ENCODE data around the gene MBNL1.
A peak's percentile ranks its signal among the peaks of the same experiment; 100 is the strongest.

MBNL1 gene

DNA sequence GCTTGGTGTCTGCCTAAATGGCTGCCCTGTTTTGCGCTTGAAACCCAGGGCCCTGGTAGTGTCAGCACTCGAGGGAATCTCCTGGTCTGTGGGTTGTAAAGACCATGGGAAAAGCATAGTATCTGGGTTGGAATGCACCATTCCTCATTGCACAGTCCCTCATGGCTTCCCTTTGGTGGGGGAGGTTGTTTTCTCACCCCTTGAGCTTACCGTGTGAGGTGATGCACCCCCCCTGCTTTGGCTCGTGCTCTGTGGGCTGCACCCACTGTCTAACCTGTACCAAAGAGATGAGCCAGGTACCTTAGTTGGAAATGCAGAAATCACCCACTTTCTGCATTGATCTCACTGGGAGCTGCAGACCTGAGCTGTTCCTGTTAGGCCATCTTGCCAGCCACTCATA, 104.7 kb downstream of the MBNL1 start:
- ChIA-PET POLR2A (no interaction called here), CTCF (no interaction called here)
- TF ChIP-seq ZNF558 (tag by site-specific recombination; IDR thresholded peaks at IDR 0.05) (no peak), ZBTB20 (tag by site-specific recombination; IDR thresholded peaks at IDR 0.05) (no peak)
- TF ChIP-seq, protein P1, sequence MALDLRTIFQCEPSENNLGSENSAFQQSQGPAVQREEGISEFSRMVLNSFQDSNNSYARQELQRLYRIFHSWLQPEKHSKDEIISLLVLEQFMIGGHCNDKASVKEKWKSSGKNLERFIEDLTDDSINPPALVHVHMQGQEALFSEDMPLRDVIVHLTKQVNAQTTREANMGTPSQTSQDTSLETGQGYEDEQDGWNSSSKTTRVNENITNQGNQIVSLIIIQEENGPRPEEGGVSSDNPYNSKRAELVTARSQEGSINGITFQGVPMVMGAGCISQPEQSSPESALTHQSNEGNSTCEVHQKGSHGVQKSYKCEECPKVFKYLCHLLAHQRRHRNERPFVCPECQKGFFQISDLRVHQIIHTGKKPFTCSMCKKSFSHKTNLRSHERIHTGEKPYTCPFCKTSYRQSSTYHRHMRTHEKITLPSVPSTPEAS (tag by site-specific recombination; IDR thresholded peaks at IDR 0.05): no peak
- TF ChIP-seq, protein P2, sequence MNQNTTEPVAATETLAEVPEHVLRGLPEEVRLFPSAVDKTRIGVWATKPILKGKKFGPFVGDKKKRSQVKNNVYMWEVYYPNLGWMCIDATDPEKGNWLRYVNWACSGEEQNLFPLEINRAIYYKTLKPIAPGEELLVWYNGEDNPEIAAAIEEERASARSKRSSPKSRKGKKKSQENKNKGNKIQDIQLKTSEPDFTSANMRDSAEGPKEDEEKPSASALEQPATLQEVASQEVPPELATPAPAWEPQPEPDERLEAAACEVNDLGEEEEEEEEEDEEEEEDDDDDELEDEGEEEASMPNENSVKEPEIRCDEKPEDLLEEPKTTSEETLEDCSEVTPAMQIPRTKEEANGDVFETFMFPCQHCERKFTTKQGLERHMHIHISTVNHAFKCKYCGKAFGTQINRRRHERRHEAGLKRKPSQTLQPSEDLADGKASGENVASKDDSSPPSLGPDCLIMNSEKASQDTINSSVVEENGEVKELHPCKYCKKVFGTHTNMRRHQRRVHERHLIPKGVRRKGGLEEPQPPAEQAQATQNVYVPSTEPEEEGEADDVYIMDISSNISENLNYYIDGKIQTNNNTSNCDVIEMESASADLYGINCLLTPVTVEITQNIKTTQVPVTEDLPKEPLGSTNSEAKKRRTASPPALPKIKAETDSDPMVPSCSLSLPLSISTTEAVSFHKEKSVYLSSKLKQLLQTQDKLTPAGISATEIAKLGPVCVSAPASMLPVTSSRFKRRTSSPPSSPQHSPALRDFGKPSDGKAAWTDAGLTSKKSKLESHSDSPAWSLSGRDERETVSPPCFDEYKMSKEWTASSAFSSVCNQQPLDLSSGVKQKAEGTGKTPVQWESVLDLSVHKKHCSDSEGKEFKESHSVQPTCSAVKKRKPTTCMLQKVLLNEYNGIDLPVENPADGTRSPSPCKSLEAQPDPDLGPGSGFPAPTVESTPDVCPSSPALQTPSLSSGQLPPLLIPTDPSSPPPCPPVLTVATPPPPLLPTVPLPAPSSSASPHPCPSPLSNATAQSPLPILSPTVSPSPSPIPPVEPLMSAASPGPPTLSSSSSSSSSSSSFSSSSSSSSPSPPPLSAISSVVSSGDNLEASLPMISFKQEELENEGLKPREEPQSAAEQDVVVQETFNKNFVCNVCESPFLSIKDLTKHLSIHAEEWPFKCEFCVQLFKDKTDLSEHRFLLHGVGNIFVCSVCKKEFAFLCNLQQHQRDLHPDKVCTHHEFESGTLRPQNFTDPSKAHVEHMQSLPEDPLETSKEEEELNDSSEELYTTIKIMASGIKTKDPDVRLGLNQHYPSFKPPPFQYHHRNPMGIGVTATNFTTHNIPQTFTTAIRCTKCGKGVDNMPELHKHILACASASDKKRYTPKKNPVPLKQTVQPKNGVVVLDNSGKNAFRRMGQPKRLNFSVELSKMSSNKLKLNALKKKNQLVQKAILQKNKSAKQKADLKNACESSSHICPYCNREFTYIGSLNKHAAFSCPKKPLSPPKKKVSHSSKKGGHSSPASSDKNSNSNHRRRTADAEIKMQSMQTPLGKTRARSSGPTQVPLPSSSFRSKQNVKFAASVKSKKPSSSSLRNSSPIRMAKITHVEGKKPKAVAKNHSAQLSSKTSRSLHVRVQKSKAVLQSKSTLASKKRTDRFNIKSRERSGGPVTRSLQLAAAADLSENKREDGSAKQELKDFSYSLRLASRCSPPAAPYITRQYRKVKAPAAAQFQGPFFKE (tag by site-specific recombination; IDR thresholded peaks at IDR 0.05; ENCODE audit: borderline replicate concordance): no peak
- TF ChIP-seq, protein P3, sequence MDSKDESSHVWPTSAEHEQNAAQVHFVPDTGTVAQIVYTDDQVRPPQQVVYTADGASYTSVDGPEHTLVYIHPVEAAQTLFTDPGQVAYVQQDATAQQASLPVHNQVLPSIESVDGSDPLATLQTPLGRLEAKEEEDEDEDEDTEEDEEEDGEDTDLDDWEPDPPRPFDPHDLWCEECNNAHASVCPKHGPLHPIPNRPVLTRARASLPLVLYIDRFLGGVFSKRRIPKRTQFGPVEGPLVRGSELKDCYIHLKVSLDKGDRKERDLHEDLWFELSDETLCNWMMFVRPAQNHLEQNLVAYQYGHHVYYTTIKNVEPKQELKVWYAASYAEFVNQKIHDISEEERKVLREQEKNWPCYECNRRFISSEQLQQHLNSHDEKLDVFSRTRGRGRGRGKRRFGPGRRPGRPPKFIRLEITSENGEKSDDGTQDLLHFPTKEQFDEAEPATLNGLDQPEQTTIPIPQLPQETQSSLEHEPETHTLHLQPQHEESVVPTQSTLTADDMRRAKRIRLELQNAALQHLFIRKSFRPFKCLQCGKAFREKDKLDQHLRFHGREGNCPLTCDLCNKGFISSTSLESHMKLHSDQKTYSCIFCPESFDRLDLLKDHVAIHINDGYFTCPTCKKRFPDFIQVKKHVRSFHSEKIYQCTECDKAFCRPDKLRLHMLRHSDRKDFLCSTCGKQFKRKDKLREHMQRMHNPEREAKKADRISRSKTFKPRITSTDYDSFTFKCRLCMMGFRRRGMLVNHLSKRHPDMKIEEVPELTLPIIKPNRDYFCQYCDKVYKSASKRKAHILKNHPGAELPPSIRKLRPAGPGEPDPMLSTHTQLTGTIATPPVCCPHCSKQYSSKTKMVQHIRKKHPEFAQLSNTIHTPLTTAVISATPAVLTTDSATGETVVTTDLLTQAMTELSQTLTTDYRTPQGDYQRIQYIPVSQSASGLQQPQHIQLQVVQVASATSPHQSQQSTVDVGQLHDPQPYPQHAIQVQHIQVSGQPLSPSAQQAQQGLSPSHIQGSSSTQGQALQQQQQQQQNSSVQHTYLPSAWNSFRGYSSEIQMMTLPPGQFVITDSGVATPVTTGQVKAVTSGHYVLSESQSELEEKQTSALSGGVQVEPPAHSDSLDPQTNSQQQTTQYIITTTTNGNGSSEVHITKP (tag by site-specific recombination; IDR thresholded peaks at IDR 0.05): peak; percentile 34; the same call in 1 of the 2 replicates
- TF ChIP-seq, protein P4, sequence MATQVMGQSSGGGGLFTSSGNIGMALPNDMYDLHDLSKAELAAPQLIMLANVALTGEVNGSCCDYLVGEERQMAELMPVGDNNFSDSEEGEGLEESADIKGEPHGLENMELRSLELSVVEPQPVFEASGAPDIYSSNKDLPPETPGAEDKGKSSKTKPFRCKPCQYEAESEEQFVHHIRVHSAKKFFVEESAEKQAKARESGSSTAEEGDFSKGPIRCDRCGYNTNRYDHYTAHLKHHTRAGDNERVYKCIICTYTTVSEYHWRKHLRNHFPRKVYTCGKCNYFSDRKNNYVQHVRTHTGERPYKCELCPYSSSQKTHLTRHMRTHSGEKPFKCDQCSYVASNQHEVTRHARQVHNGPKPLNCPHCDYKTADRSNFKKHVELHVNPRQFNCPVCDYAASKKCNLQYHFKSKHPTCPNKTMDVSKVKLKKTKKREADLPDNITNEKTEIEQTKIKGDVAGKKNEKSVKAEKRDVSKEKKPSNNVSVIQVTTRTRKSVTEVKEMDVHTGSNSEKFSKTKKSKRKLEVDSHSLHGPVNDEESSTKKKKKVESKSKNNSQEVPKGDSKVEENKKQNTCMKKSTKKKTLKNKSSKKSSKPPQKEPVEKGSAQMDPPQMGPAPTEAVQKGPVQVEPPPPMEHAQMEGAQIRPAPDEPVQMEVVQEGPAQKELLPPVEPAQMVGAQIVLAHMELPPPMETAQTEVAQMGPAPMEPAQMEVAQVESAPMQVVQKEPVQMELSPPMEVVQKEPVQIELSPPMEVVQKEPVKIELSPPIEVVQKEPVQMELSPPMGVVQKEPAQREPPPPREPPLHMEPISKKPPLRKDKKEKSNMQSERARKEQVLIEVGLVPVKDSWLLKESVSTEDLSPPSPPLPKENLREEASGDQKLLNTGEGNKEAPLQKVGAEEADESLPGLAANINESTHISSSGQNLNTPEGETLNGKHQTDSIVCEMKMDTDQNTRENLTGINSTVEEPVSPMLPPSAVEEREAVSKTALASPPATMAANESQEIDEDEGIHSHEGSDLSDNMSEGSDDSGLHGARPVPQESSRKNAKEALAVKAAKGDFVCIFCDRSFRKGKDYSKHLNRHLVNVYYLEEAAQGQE (tag by site-specific recombination; IDR thresholded peaks at IDR 0.05): no peak
- Histone ChIP-seq H3K27ac (ENCODE audit: extremely low read depth, low read depth, low read length) (no peak overlapping the region), H3K4me3 (ENCODE audit: low read depth, low read length) (no peak overlapping the region), H3K9me3 (ENCODE audit: control insufficient read depth, insufficient read depth, low read depth, low read length) (no peaks in the 10 kb centered on the region), H3K4me1 (ENCODE audit: control insufficient read depth, insufficient read depth, low read length) (no peaks in the 10 kb centered on the region), H3K36me3 (ENCODE audit: control insufficient read depth in 2 of 2, insufficient read depth in 1 of 2, low read length in 2 of 2) (no peaks in the 10 kb centered on the region)

DNA sequence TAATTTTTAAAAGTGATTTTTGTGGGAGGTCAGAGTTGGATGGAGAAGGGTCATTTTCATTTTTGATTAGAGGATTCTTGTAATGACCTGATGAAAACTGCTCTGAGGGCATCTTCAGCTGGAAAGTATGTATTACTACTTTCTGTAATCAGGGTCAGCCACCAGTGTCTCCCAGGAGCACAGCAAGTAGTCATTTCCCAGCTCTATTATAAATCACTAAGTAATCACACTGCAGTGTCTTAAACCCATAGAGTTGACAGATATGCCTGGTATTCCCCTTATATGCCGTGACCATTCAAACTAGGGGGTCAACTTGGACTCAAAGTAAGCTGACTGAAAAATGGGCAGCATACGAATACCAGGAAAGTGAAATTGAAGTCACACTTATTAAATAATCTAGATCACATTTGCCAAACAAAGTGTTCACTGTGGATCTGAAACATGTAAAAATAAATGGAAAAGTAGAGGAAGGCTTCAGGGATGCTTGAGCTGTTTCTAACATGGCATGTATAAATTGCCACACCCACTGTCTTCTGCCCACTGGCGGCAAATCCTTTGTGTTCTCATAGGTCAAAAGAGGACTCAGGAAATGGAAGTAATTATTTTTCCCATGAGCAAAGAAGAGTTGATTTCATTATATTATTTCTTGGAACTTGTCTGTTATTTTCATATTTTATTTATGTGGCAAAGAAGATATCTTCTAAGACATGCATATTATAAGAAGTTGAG, 105.7 kb downstream of the MBNL1 start:
- no peak overlapping the region for H3K27ac ChIP-seq (ENCODE audit: extremely low read depth, low read depth, low read length)
- CTCF ChIA-PET: no interaction called here
- TF ChIP-seq, protein P5, sequence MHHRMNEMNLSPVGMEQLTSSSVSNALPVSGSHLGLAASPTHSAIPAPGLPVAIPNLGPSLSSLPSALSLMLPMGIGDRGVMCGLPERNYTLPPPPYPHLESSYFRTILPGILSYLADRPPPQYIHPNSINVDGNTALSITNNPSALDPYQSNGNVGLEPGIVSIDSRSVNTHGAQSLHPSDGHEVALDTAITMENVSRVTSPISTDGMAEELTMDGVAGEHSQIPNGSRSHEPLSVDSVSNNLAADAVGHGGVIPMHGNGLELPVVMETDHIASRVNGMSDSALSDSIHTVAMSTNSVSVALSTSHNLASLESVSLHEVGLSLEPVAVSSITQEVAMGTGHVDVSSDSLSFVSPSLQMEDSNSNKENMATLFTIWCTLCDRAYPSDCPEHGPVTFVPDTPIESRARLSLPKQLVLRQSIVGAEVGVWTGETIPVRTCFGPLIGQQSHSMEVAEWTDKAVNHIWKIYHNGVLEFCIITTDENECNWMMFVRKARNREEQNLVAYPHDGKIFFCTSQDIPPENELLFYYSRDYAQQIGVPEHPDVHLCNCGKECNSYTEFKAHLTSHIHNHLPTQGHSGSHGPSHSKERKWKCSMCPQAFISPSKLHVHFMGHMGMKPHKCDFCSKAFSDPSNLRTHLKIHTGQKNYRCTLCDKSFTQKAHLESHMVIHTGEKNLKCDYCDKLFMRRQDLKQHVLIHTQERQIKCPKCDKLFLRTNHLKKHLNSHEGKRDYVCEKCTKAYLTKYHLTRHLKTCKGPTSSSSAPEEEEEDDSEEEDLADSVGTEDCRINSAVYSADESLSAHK (tag by site-specific recombination; IDR thresholded peaks at IDR 0.05): no peak
- no peak for TF ChIP-seq YY1 (tag by site-specific recombination; IDR thresholded peaks at IDR 0.05)
- peaks cover 5% of the 10 kb centered on the region for H3K4me1 ChIP-seq (ENCODE audit: control insufficient read depth, insufficient read depth, low read length)
- POLR2A ChIA-PET: no interaction called here
- no peaks in the 10 kb centered on the region for H3K9me3 ChIP-seq (ENCODE audit: control insufficient read depth, insufficient read depth, low read depth, low read length)
- H3K36me3 ChIP-seq (ENCODE audit: control insufficient read depth in 2 of 2, insufficient read depth in 1 of 2, low read length in 2 of 2): no peaks in the 10 kb centered on the region
- H3K4me3 ChIP-seq (ENCODE audit: low read depth, low read length): no peak overlapping the region

Measured in HEK293 (cell line).